Measurements from ENCODE around the gene COA3. TPM values are rescaled to one million over a fixed set of nuclear protein-coding genes. Genes with fewer than 3 reads are reported as not detected.

COA3 gene
- total and polyA plus RNA-seq, 2 donors (not counting 1 experiment from before 2014, with no cell fraction given), result 53.5 to 80.3 TPM

GRCh38 chr17:42846594-42847280 is 48.2 kb upstream of the COA3 start:
- peaks cover 7% of the 10 kb centered on the region for H3K36me3 ChIP-seq (ENCODE audit: control insufficient read depth, insufficient read depth, low read length)
- no peak overlapping the region for H3K9ac ChIP-seq (ENCODE audit: insufficient read depth, low read length)
- DNase-seq (ENCODE audit: low read depth in 2 of 2), result peak in 1 of 2 donors; percentile 57
- no peaks in the 10 kb centered on the region for H4K20me1 ChIP-seq (ENCODE audit: control insufficient read depth, extremely low read depth, insufficient read depth, low read length)
- H3K27me3 ChIP-seq (ENCODE audit: control insufficient read depth, insufficient read depth, low read length), result no peaks in the 10 kb centered on the region
- no peak overlapping the region for H2AFZ ChIP-seq (ENCODE audit: low read length)
- H3K4me1 ChIP-seq (ENCODE audit: control insufficient read depth, extremely low read depth, insufficient read depth, low read length), result peaks cover 2% of the 10 kb centered on the region
- no peak overlapping the region for H3K4me3 ChIP-seq (replicated peaks in 1 of 4; ENCODE audit: control extremely low read depth in 1 of 4, insufficient read depth in 1 of 4, low read depth in 3 of 4, low read length in 4 of 4)
- TF ChIP-seq EZH2 (IDR thresholded peaks at IDR 0.05; ENCODE audit: low read length, missing control alignments) (no peak), CTCF (conservative IDR thresholded peaks at IDR 0.05 in 1 of 2, IDR thresholded peaks at IDR 0.05 in 1 of 2; ENCODE audit: low read depth in 1 of 2, low read length in 2 of 2) (no peak)
- H3K79me2 ChIP-seq (ENCODE audit: control insufficient read depth, insufficient read depth, low read length), result no peaks in the 10 kb centered on the region
- no peaks in the 10 kb centered on the region for H3K9me3 ChIP-seq (ENCODE audit: control insufficient read depth, insufficient read depth, low read depth, low read length)
- no peak overlapping the region for H3K27ac ChIP-seq (ENCODE audit: insufficient read depth, low read length)
- H3K4me2 ChIP-seq (ENCODE audit: extremely low read depth, insufficient read depth, low read length), result no peak overlapping the region

GRCh38 chr17:42845918-42846593 is 47.6 kb upstream of the COA3 start:
- H4K20me1 ChIP-seq (ENCODE audit: control insufficient read depth, extremely low read depth, insufficient read depth, low read length), result no peaks in the 10 kb centered on the region
- H3K4me3 ChIP-seq (replicated peaks in 1 of 4; ENCODE audit: control extremely low read depth in 1 of 4, insufficient read depth in 1 of 4, low read depth in 3 of 4, low read length in 4 of 4), result no peak overlapping the region
- H2AFZ ChIP-seq (ENCODE audit: low read length), result no peak overlapping the region
- no peak overlapping the region for H3K9ac ChIP-seq (ENCODE audit: insufficient read depth, low read length)
- TF ChIP-seq EZH2 (IDR thresholded peaks at IDR 0.05; ENCODE audit: low read length, missing control alignments) (no peak), CTCF (conservative IDR thresholded peaks at IDR 0.05 in 1 of 2, IDR thresholded peaks at IDR 0.05 in 1 of 2; ENCODE audit: low read depth in 1 of 2, low read length in 2 of 2) (no peak)
- H3K9me3 ChIP-seq (ENCODE audit: control insufficient read depth, insufficient read depth, low read depth, low read length), result no peaks in the 10 kb centered on the region
- no peaks in the 10 kb centered on the region for H3K79me2 ChIP-seq (ENCODE audit: control insufficient read depth, insufficient read depth, low read length)
- no peaks in the 10 kb centered on the region for H3K27me3 ChIP-seq (ENCODE audit: control insufficient read depth, insufficient read depth, low read length)
- peaks cover 2% of the 10 kb centered on the region for H3K4me1 ChIP-seq (ENCODE audit: control insufficient read depth, extremely low read depth, insufficient read depth, low read length)
- H3K27ac ChIP-seq (ENCODE audit: insufficient read depth, low read length), result no peak overlapping the region
- H3K36me3 ChIP-seq (ENCODE audit: control insufficient read depth, insufficient read depth, low read length), result peaks cover 7% of the 10 kb centered on the region
- no peak for DNase-seq (ENCODE audit: low read depth in 2 of 2)
- no peak overlapping the region for H3K4me2 ChIP-seq (ENCODE audit: extremely low read depth, insufficient read depth, low read length)

GRCh38 chr17:42845556-42845917 is 47.0 kb upstream of the COA3 start:
- H3K4me3 ChIP-seq (replicated peaks in 1 of 4; ENCODE audit: control extremely low read depth in 1 of 4, insufficient read depth in 1 of 4, low read depth in 3 of 4, low read length in 4 of 4), result no peak overlapping the region
- peaks cover 7% of the 10 kb centered on the region for H3K36me3 ChIP-seq (ENCODE audit: control insufficient read depth, insufficient read depth, low read length)
- H4K20me1 ChIP-seq (ENCODE audit: control insufficient read depth, extremely low read depth, insufficient read depth, low read length), result no peaks in the 10 kb centered on the region
- TF ChIP-seq EZH2 (IDR thresholded peaks at IDR 0.05; ENCODE audit: low read length, missing control alignments), result no peak
- TF ChIP-seq CTCF (conservative IDR thresholded peaks at IDR 0.05 in 1 of 2, IDR thresholded peaks at IDR 0.05 in 1 of 2; ENCODE audit: low read depth in 1 of 2, low read length in 2 of 2), result no peak
- H3K79me2 ChIP-seq (ENCODE audit: control insufficient read depth, insufficient read depth, low read length), result no peaks in the 10 kb centered on the region
- no peak for DNase-seq (ENCODE audit: low read depth in 2 of 2)
- no peaks in the 10 kb centered on the region for H3K9me3 ChIP-seq (ENCODE audit: control insufficient read depth, insufficient read depth, low read depth, low read length)
- H3K27ac ChIP-seq (ENCODE audit: insufficient read depth, low read length), result no peak overlapping the region
- H3K27me3 ChIP-seq (ENCODE audit: control insufficient read depth, insufficient read depth, low read length), result no peaks in the 10 kb centered on the region
- H3K4me1 ChIP-seq (ENCODE audit: control insufficient read depth, extremely low read depth, insufficient read depth, low read length), result peaks cover 2% of the 10 kb centered on the region
- H2AFZ ChIP-seq (ENCODE audit: low read length), result no peak overlapping the region
- no peak overlapping the region for H3K9ac ChIP-seq (ENCODE audit: insufficient read depth, low read length)
- H3K4me2 ChIP-seq (ENCODE audit: extremely low read depth, insufficient read depth, low read length), result no peak overlapping the region
